ENCODE measurements around the gene TTC21B.

DNA sequence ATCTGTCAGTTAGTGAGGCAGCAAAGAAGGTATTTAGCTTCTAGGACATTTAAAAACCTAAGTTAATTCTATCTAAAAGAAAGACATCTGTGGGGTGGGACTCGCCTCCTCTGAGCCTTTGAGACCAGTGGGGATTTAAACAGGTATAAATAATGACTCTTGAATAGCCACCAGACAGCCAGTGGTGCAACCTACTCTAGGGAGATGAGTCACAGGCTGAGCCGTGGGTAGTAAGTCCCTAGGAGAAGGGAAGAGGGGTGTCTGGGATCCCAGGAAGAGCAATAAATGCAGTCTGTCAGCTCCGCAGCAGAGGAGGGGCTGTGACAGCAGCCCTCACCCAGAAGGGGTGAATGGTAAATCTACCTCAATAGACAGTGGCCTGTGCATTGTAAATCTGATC is 116.5 kb downstream of the TTC21B start:
- TF ChIP-seq POLR2A (IDR thresholded peaks at IDR 0.05; ENCODE audit: low read depth) (no peak), CTCF (IDR thresholded peaks at IDR 0.05) (no peak), POLR2AphosphoS5 (IDR thresholded peaks at IDR 0.05) (no peak), EP300 (IDR thresholded peaks at IDR 0.05) (no peak)
